ENCODE measurements around the gene NEK2. TPM values are rescaled to one million over a fixed set of nuclear protein-coding genes. Genes with fewer than 3 reads are reported as not detected.
"Not testable (repeated sequence)": the region's sequence is repeated elsewhere in the genome, so short reads cannot be mapped to it uniquely, and the experiment has no call there.

NEK2 gene
- total RNA-seq, 1 experiment from 2014 or later: 35.0 TPM

DNA sequence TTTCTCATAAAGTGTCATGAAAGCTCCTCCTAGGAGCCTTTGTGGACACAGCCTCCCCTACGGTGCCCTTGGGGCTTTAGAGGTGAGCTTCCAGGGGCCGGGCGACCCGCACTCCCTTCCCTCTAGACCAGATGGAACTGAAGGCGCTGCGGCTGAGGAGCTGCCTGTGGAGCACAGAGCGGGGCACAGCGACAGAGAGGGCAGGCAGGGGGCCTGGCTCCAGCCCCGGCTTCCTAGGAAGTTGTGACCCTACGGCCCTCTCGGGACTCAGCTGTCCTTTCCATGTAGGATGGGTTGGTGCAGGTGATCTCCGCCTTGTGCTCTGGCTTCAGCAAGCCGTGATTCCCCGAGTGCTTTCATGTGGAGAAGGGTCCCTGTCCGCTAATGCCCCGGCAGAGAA, 23.6 kb upstream of the NEK2 start:
- Histone ChIP-seq H3K4me1 (ENCODE audit: low read length) (peaks cover 25% of the 10 kb centered on the region), H3K4me3 (ENCODE audit: low read length) (peak overlapping the region; percentile 47; the same call in 1 of the 2 replicates), H3K27ac (ENCODE audit: low read length) (no peak overlapping the region), H3K9me3 (ENCODE audit: low read length) (no peaks in the 10 kb centered on the region), H3K79me2 (ENCODE audit: low read length) (no peaks in the 10 kb centered on the region), H4K20me1 (ENCODE audit: insufficient read depth, low read depth, low read length) (peaks cover 15% of the 10 kb centered on the region; the same call in 1 of the 2 replicates), H3K9me2 (replicated peaks; ENCODE audit: insufficient read depth, low read length) (no peaks in the 10 kb centered on the region), H3K9ac (ENCODE audit: low read length) (no peak overlapping the region), H3K36me3 (ENCODE audit: insufficient read depth, low read length) (no peaks in the 10 kb centered on the region), H3K27me3 (ENCODE audit: low read length) (no peaks in the 10 kb centered on the region), H3K4me2 (ENCODE audit: low read depth, low read length, poor library complexity, severe bottlenecking) (peak overlapping the region; percentile 65), H2AFZ (ENCODE audit: low read length) (no peak overlapping the region)
- DNase-seq: no peak

- Histone ChIP-seq H3K9me3 (ENCODE audit: low read length) (no peaks in the 10 kb centered on the region), H3K4me2 (ENCODE audit: low read depth, low read length, poor library complexity, severe bottlenecking) (peak overlapping the region; percentile 65), H3K4me1 (ENCODE audit: low read length) (peaks cover 25% of the 10 kb centered on the region), H3K27ac (ENCODE audit: low read length) (no peak overlapping the region), H4K20me1 (ENCODE audit: insufficient read depth, low read depth, low read length) (peaks cover 11% of the 10 kb centered on the region; the same call in 1 of the 2 replicates), H3K9ac (ENCODE audit: low read length) (no peak overlapping the region), H3K79me2 (ENCODE audit: low read length) (no peaks in the 10 kb centered on the region), H3K36me3 (ENCODE audit: insufficient read depth, low read length) (no peaks in the 10 kb centered on the region), H3K9me2 (replicated peaks; ENCODE audit: insufficient read depth, low read length) (no peaks in the 10 kb centered on the region), H3K4me3 (ENCODE audit: low read length) (peak overlapping the region; percentile 47; the same call in 1 of the 2 replicates), H3K27me3 (ENCODE audit: low read length) (no peaks in the 10 kb centered on the region), H2AFZ (ENCODE audit: low read length) (no peak overlapping the region)
- peak; percentile 90 for DNase-seq
These were observed 23.0 kb upstream of the NEK2 start for GRCh38 chr1:211698161-211699026.

GRCh38 chr1:211697356-211697755, 21.9 kb upstream of the NEK2 start:
- Histone ChIP-seq H3K27ac (ENCODE audit: low read length) (no peak overlapping the region), H3K36me3 (ENCODE audit: insufficient read depth, low read length) (no peaks in the 10 kb centered on the region), H3K4me3 (ENCODE audit: low read length) (no peak overlapping the region), H3K9me3 (ENCODE audit: low read length) (no peaks in the 10 kb centered on the region), H3K9ac (ENCODE audit: low read length) (no peak overlapping the region), H2AFZ (ENCODE audit: low read length) (no peak overlapping the region), H3K4me1 (ENCODE audit: low read length) (peaks cover 25% of the 10 kb centered on the region), H4K20me1 (ENCODE audit: insufficient read depth, low read depth, low read length) (peaks cover 11% of the 10 kb centered on the region; the same call in 1 of the 2 replicates), H3K4me2 (ENCODE audit: low read depth, low read length, poor library complexity, severe bottlenecking) (no peak overlapping the region), H3K27me3 (ENCODE audit: low read length) (no peaks in the 10 kb centered on the region), H3K9me2 (replicated peaks; ENCODE audit: insufficient read depth, low read length) (no peaks in the 10 kb centered on the region), H3K79me2 (ENCODE audit: low read length) (no peaks in the 10 kb centered on the region)
- DNase-seq: peak; percentile 85

GRCh38 chr1:211695135-211695816, 19.9 kb upstream of the NEK2 start:
- no peak overlapping the region for H3K4me3 ChIP-seq (ENCODE audit: low read length)
- H3K9ac ChIP-seq (ENCODE audit: low read length): no peak overlapping the region
- peaks cover 25% of the 10 kb centered on the region for H3K4me1 ChIP-seq (ENCODE audit: low read length)
- peaks cover 11% of the 10 kb centered on the region; the same call in 1 of the 2 replicates for H4K20me1 ChIP-seq (ENCODE audit: insufficient read depth, low read depth, low read length)
- no peak overlapping the region for H3K4me2 ChIP-seq (ENCODE audit: low read depth, low read length, poor library complexity, severe bottlenecking)
- no peaks in the 10 kb centered on the region for H3K9me2 ChIP-seq (replicated peaks; ENCODE audit: insufficient read depth, low read length)
- DNase-seq: no peak
- H3K27ac ChIP-seq (ENCODE audit: low read length): no peak overlapping the region
- no peaks in the 10 kb centered on the region for H3K36me3 ChIP-seq (ENCODE audit: insufficient read depth, low read length)
- no peaks in the 10 kb centered on the region for H3K9me3 ChIP-seq (ENCODE audit: low read length)
- H3K79me2 ChIP-seq (ENCODE audit: low read length): no peaks in the 10 kb centered on the region
- H3K27me3 ChIP-seq (ENCODE audit: low read length): no peaks in the 10 kb centered on the region
- no peak overlapping the region for H2AFZ ChIP-seq (ENCODE audit: low read length)

DNA sequence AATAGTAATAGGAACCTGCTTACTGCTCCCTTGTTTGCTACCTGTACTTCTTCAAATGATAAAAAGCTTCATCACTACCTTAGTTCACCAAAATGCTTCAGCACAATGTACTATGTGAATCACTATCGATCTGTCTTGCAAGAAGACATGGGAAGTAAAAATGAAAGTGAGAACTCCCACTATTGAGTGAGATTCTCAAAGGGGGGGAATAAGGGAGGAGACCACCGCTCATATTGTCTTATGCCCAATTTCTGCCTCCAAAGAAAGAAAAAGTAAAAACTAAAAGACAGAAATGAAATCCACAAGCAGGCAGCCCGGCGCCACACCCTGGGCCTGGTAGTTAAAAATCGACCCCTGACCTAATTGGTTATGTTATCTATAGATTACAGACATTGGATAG, 18.5 kb upstream of the NEK2 start:
- Histone ChIP-seq H4K20me1 (ENCODE audit: insufficient read depth, low read depth, low read length) (peaks cover 11% of the 10 kb centered on the region; the same call in 1 of the 2 replicates), H3K4me1 (ENCODE audit: low read length) (peaks cover 22% of the 10 kb centered on the region)
- not testable (repeated sequence) for H3K36me3 ChIP-seq (ENCODE audit: insufficient read depth, low read length); H3K4me2 ChIP-seq (ENCODE audit: low read depth, low read length, poor library complexity, severe bottlenecking); H3K9me3 ChIP-seq (ENCODE audit: low read length); H3K4me3 ChIP-seq (ENCODE audit: low read length); H3K27ac ChIP-seq (ENCODE audit: low read length); H3K9ac ChIP-seq (ENCODE audit: low read length); H3K27me3 ChIP-seq (ENCODE audit: low read length); DNase-seq; H3K79me2 ChIP-seq (ENCODE audit: low read length); H3K9me2 ChIP-seq (replicated peaks; ENCODE audit: insufficient read depth, low read length); H2AFZ ChIP-seq (ENCODE audit: low read length)

DNA sequence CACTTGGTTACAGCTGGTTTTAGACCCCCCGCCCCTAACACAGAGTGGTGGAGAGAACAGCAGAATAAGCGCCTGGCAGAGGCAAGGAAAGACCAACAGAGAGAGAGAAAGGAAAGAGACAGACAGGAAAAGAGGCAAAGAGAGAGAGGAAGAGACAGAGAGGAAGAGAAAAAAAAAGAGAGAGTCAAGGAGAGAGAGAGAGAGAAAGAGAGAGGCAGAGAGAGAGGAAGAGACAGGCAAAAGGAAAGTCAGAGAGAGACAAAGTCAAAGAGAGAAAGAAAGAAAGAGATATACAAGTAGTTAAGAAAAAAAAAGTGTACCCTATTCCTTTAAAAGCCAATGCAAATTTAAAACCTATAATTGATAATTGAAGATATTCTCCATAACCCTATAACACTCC, 13.0 kb upstream of the NEK2 start:
- H3K4me1 ChIP-seq (ENCODE audit: low read length): no peaks in the 10 kb centered on the region
- DNase-seq: no peak
- no peak overlapping the region for H3K27ac ChIP-seq (ENCODE audit: low read length)
- H3K36me3 ChIP-seq (ENCODE audit: insufficient read depth, low read length): no peaks in the 10 kb centered on the region
- no peaks in the 10 kb centered on the region for H3K9me3 ChIP-seq (ENCODE audit: low read length)
- no peaks in the 10 kb centered on the region for H3K79me2 ChIP-seq (ENCODE audit: low read length)
- H3K4me3 ChIP-seq (ENCODE audit: low read length): no peak overlapping the region
- no peak overlapping the region for H3K4me2 ChIP-seq (ENCODE audit: low read depth, low read length, poor library complexity, severe bottlenecking)
- no peak overlapping the region for H3K9ac ChIP-seq (ENCODE audit: low read length)
- H4K20me1 ChIP-seq (ENCODE audit: insufficient read depth, low read depth, low read length): no peaks in the 10 kb centered on the region
- H2AFZ ChIP-seq (ENCODE audit: low read length): no peak overlapping the region
- H3K9me2 ChIP-seq (replicated peaks; ENCODE audit: insufficient read depth, low read length): no peaks in the 10 kb centered on the region
- no peaks in the 10 kb centered on the region for H3K27me3 ChIP-seq (ENCODE audit: low read length)

DNA sequence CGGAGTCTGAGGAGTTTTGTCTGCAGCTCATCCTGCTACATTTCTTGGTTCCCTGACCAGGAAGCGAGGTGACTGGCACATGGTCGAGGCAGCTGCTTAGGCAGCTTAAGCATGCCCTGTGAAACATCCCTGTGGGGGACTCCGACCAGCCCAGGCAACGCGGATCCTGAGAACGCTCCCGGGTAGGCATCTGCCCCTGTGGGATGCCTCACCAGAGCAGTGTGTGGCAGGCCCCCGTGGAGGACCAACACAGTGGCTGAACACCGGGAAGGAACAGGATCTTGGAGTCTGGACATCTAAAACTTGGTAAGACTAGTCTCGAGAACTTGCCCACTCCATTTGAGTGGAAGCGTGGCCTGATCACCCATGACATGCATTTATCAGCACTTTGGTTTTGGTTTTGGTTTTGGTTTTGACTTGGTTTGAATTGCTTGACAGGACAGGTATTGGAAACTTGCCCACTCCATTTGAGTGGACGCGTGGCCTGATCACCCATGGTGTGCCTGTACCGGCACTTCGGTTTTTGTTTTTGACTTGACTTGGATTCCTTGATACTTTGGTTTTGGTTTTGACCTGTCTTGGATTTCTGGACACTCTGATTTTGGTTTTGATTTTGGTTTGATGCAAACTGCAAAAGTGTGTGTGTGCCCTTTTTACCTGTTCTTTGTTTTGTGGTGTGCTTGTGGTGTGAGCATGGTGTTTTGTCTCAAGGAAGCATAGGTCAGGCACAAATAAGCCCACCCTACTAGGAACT, 12.2 kb upstream of the NEK2 start:
- Histone ChIP-seq H3K4me2 (ENCODE audit: low read depth, low read length, poor library complexity, severe bottlenecking) (no peak overlapping the region), H3K27me3 (ENCODE audit: low read length) (no peaks in the 10 kb centered on the region), H3K27ac (ENCODE audit: low read length) (no peak overlapping the region), H3K9me3 (ENCODE audit: low read length) (no peaks in the 10 kb centered on the region), H3K9me2 (replicated peaks; ENCODE audit: insufficient read depth, low read length) (no peaks in the 10 kb centered on the region), H3K79me2 (ENCODE audit: low read length) (no peaks in the 10 kb centered on the region), H3K9ac (ENCODE audit: low read length) (no peak overlapping the region), H3K4me1 (ENCODE audit: low read length) (no peaks in the 10 kb centered on the region), H2AFZ (ENCODE audit: low read length) (no peak overlapping the region), H3K4me3 (ENCODE audit: low read length) (no peak overlapping the region), H3K36me3 (ENCODE audit: insufficient read depth, low read length) (no peaks in the 10 kb centered on the region), H4K20me1 (ENCODE audit: insufficient read depth, low read depth, low read length) (no peaks in the 10 kb centered on the region)
- no peak for DNase-seq

- Histone ChIP-seq H3K4me1 (ENCODE audit: low read length) (peaks cover 8% of the 10 kb centered on the region), H3K9ac (ENCODE audit: low read length) (no peak overlapping the region), H3K36me3 (ENCODE audit: insufficient read depth, low read length) (no peaks in the 10 kb centered on the region), H3K79me2 (ENCODE audit: low read length) (no peaks in the 10 kb centered on the region), H3K9me2 (replicated peaks; ENCODE audit: insufficient read depth, low read length) (no peaks in the 10 kb centered on the region), H3K9me3 (ENCODE audit: low read length) (no peaks in the 10 kb centered on the region), H4K20me1 (ENCODE audit: insufficient read depth, low read depth, low read length) (no peaks in the 10 kb centered on the region), H3K4me3 (ENCODE audit: low read length) (no peak overlapping the region), H3K27ac (ENCODE audit: low read length) (no peak overlapping the region), H2AFZ (ENCODE audit: low read length) (no peak overlapping the region), H3K27me3 (ENCODE audit: low read length) (no peaks in the 10 kb centered on the region), H3K4me2 (ENCODE audit: low read depth, low read length, poor library complexity, severe bottlenecking) (no peak overlapping the region)
- no peak for DNase-seq
These were observed 10.4 kb upstream of the NEK2 start for GRCh38 chr1:211685823-211686222.

Measured in Karpas-422 (cell line).